HG03097 (cell line): ENCODE measurements around the gene UACA.

ENCODE experiments used
- ATAC-seq: cut with Tn5 transposase; IDR thresholded peaks from one replicate; pipeline ENCODE4 v1.9.1; 2021; ENCODE audit not compliant: unreplicated experiment, low FRiP score

The UACA gene

DNA sequence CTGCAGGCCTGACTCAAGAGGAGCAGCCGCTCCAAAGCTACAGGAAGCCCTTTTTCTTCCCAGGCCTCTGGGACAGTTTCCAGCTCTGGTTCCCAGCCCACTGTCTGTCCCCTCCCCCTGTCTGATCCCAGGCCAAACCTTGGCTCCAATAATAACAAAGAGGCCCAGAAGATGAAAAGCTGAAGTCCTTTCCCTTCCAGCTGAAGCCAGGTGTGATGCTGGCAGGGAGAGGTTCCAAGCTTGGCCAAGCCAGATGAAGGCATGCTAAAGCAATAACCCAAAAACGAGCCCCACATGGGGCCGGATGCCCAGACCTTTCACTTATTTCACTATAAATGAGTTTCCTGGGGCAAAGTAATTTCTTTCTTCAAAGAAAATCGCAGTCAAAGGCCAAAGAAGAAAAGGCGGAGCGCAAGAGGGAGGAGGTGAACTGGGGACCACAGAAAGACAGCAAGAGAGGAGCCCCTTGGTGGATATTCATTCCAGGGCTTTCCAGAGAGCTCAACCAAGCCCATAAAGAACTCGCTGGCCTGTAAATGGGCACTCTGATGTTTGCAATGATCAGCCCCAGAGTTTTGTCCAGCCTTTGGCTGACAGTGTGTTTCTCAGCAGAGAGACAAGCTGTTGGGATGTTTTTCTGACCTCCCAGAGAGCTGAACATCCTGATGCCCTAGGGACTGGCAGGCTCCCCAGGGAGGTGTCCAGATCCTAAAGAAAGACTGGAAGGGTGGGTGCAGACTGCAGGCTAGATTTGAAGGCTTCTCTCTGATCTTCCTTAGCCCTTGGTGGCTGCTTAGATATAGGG, 157.6 kb downstream of the UACA start:
- no peak for ATAC-seq

DNA sequence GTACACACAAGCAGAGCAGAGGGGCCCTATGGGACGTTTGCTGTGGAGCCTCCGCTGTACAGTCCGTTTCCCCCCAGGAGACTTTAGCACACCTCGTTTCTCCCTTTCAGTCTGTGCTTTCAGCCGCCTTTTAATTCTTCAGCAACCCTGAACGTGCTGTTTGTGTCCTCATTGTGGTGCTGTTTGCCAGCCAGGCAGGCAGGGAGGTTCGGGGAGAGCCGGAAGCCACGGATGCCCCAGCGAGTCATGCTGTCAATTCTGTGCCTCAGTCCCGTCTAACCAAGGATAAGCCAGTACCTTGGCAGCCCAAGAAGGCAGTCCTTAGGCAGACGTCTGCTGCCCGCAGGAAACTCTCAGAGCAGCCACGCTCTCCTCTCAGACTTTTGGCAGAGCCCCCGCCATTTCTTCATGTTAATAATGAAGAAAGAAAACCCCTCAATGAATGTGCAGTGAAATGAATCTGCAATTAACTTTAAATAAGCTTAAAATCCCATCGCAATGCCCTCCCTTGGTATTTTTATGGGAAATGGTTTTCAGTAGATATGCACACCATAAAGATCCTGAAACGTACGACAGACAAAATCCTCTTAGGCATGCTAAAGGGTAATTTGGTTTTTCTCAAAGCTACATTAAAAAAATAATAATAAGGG, 158.6 kb downstream of the UACA start:
- no peak for ATAC-seq
